ENCODE results near the gene ANKRD13B. TPM values are rescaled to one million over a fixed set of nuclear protein-coding genes. Genes with fewer than 3 reads are reported as not detected.

Gene ANKRD13B
- total RNA-seq, 1 donor from 2014 or later = 2.7 TPM

DNA sequence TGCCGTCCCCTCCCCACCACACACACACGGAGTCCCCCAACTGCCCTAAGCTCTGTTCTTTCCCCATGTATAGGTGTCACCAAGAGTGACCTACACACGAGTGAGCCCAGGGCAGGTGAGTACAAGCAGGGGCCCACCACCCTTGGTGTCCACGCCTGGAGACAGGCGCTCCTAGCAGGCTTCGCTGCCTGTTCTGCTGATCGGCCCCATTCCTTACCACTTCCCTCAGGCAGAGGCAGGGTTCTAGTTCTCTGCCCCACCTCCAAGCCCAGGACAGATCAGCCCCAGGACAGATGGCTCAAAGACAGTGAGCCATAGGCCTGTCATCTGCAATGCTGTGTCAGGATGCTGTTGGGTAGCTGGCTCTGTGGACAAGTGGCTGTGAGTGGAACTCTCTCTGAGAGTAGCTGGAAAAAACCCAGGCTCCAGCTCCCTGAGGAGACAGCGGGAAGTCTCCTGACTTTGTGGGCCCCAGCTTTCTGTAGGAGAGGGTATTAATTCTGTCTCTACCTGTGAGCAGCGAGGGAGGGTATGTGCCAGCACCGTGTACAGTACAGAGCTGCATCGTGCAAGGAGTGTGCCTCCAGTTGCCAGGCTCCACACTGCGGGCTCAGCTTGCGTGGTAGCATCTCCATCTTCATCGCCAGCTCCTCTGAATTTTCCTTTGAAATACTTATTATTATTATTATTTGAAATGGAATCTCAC is 23.5 kb upstream of the ANKRD13B start:
- ATAC-seq = peak; percentile 23

DNA sequence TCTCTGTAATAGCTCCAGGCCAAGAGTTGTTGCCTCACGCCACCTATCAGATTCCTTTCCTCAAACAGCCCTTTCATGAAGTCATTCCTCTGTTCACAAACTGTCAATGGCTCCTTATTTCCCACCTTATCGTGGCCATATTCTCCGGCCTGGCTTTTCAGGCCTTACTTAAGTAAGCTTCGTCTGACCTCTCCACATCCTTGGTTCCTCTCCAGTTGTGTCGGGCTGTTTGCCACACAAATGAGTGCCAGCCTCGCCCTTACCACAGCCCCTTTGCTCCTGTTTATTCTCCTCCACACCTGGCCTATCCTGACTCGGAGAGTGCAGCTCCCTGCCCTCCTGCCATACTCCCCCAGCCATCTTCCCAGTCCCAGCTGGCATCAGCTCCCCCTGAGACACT is 22.4 kb upstream of the ANKRD13B start:
- ATAC-seq = no peak

DNA sequence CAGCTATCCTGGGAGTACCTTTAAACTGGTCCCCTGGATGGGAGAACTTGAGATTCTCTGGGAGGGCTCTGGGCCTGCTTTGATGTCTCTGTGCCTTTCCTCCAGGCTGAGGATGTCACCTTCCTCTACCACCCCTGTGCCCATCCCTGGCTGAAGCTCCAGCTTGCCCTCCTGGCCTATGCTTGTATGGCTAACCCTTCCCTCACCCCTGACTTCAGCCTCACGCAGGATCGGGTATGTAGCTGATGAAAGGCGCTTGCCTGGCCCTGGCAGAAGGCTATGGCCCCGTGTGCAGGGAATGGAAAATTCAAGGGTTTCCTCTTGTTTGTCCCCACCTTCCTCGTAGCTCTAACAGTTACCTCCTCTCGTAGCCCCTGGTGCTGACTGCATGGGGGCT is 21.4 kb upstream of the ANKRD13B start:
- no peak for ATAC-seq

DNA sequence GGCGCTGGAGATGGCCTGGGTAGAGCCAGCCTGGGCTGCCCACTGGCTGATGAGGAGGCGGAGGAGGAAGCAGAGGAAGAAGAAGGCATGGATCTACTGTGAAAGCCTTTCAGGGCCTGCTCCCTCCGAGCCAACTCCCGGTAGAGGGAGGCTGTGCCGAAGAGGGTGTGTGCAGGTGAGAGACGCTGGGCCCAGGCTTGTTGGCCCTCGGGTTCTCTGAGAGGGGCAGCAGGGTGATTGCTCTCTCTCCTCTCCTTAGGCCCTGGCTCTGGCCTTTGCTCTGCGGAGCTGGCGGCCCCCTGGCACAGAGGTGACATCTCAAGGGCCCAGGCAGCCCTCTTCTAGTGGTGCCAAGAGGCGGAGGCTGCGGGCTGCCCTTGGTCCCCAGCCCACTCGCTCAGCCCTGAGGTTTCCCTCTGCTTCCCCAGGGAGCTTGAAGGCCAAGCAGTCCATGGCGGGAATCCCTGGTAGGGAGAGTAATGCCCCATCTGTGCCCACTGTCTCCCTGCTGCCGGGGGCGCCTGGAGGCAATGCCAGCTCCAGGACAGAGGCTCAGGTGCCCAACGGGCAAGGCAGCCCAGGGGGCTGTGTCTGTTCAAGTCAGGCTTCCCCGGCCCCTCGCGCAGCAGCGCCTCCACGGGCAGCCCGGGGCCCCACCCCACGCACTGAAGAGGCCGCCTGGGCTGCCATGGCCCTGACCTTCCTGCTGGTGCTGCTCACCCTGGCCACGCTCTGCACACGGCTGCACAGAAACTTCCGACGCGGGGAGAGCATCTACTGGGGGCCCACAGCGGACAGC is 20.9 kb upstream of the ANKRD13B start:
- no peak for ATAC-seq

DNA sequence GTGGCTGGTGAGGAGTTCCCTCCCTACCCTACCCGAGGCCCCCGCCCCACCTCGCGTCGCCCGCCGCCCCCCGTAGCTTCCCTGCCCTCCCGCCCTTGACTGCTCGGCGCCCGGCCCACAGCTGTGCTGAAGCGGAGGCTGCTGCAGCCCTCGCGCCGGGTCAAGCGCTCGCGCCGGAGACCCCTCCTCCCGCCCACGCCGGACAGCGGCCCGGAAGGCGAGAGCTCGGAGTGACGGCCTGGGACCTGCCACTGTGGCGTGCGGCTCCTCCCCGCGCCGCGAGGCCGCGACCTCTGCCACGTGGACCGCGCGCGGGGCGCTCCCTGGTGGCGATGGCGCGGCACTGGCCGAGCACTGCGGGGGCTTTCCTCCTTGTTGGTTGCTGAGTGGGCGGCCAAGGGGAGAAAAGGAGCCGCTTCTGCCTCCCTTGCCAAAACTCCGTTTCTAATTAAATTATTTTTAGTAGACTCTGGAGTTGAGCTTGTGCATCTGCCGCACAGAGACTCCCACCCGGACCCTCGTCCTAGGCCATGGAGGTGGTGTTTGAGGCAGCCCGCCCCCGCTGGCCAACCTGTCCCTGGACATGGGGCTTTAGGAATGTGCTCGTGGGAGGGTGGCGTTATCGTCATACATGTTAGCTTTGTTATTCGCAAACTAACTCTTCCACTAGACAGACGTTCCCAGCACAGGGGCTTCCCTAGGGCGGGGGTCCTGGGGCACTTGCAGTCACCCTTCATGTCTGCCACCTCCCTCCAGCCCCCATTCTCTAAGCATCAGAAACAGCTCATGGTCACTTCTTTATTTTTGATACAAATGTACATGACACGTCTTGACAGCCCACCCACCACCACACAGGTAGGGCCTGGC is 20.0 kb upstream of the ANKRD13B start:
- ATAC-seq = no peak

DNA sequence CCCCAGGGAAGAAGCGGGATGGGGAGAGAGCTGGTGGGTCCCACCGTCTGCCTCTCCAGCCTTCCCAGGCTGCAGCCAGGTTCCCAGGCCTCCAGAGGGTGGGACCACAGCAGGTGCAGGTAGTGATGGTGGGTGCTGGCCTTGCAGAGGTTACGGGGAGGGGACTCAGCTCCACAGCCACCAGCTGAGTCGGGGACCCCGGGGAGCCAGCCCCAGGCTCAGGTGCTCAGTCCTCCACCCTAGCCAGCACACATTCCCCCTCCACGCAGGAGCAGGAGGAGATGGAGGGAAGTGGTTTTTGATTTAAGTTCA is 19.4 kb upstream of the ANKRD13B start:
- ATAC-seq = no peak

DNA sequence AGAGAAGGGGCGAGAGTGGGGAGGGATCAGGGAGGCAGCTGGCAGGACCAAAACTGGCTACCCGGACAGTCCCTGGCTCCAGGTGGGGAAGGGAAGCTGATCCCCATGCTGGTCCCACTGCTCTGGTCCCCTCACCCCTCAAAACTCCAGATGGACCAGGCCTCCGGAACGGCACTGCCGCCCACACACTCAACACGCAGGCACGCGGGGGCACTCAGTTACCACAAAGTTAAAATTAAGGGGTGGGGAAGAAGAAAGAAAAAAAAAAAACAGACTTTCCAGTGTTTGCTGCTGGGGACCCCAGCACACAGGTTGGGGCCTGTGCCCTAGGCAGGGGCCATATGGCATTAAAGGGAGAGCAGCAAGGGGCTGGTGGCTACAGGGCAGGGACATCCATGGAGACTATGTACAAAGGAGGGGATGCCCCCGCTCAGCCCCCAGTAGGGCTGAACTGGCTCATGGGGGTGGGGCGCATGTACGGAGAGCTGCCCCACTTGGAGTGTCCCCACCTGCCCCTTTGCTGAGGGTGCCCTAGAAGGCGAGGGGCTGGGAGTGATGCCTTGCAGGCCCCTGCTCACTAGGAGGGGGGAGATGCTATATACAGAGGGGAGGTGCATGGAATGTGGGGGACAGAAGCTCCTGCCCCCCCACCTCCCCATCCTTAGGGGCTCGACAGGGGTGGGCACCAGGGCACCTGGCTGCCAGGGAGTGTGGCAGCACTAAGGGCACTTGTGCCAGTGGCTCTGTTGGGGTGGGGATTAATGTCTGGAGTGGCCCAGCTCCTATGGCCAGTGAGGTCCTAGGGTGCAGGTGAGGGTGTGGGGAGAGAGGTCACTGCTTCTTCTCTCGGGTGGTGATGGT is 18.8 kb upstream of the ANKRD13B start:
- ATAC-seq = no peak

DNA sequence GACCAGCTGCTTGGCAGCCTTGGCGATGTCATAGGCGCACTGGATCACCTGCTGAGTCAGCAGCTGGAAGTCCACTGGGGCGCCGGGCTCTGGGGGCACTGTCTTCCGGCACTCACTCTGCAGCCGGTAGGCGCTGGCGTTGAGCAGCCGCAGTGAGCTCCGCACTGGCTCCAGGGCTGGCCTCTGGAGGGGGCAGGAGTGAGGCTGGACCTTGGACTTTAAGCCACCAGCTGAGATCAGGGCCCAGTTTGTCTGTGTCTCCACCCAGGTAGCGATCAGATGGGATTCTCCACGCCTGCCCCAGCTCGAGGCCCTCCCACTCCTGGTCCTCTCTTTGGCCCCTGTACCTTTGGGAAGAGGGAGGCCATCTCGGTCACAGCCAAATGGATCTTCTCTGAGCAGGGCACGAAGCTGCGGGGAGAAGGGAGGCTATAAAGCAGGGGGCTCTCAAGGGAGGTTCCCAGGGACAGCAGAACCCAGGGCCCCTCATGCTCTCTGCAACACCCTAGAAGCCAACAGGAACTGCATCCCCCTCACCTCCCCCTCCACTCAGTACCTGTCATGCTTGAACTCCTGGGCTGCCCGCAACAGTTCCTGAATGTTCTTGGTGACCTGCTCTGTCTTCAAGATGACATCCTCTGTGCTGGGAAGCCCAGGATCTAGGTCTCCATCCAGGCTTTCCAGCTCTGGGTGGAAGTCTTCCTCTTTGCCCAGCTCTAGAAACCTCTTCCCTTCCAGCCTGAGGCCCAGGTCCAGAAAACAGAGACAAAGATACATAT is 18.0 kb upstream of the ANKRD13B start:
- ATAC-seq = no peak

DNA sequence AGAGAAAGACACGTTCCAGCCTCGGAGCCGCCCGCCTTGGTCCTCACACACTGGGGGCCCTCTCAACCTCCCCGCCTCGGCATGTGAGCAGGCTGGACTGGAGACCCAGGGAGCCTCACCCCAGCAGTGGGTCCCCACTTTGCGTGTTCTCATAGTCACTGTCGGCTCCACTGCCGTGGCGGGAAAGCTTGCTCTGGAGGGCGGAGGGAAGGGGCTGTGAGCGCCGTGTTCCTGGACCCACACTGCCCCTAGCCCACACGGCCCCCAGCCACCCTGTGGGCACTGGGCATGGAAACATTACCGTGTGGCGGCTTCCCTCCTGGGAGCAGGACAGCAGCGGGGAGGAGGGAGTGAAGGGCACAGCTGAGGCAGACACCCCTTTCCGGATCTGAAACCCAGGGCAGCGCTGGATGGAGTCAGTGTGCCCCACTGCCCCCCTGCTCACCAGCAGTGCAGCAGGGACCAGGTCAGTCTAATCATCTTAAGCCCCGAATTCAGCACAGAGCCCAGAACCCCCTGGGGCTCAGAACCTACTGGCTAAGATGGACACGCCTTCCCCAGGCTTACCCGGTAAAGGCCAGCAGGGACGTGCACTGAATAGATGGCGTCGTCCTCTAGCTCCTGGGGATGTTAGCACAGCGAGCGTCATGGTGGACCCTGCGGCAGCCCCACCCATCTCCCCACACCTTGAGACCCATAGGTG is 17.3 kb upstream of the ANKRD13B start:
- ATAC-seq = no peak

DNA sequence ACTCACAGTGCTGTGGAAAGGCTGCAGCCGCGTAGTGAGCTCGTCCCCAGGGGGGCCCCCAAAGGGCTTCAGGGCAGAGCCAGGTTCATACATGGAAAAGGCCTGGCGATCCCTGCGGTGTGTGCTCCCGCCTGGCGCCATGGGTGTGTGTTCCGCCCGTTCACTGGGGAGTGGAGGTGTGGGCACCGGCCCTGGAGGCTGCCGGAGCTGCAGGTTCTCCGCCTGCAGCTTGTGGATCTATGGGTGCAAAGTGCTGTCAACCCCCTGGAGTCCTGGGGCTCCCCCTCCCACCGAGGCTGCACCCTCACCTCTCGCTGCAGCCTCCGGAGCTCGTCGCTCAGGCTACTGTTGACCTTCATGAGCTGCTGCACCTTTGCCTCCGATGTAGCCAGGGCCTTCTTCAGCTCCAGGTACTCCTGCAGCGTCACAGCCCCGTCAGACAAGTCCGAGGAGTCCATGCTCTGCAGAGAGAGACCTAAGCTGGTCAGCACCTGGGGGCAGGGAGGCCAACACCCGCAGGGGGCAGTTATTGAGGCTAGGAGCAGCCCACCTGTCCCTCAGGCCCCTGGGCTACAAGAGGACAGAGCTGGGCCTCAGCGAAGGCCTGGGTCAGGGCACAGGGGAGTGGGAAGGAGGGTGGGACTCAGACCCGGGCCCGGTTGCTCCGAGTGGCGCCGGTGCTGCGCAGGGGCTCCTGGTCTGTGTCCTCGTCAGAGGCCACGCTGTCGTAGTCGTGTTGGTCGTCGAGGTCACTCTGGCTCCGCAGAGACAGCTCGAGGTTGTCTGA is 16.5 kb upstream of the ANKRD13B start:
- ATAC-seq = no peak

DNA sequence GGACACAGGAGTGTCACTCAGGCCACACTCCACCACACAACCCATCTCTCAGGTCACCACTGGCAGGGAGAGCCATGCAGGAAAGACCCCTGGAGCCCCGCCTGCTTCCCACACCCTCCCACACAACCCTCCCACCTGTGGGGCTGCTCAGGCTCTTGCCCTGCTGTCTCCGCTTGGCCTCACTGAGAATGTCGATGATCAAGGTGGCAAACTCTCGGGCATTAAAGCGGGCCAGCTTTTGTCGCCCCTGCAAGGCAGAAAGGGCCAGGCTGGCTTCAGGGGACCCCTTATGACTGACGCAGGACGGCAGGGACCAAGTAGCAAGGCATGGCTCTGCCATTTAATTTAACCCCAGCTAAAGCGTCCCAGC is 15.9 kb upstream of the ANKRD13B start:
- no peak for ATAC-seq

DNA sequence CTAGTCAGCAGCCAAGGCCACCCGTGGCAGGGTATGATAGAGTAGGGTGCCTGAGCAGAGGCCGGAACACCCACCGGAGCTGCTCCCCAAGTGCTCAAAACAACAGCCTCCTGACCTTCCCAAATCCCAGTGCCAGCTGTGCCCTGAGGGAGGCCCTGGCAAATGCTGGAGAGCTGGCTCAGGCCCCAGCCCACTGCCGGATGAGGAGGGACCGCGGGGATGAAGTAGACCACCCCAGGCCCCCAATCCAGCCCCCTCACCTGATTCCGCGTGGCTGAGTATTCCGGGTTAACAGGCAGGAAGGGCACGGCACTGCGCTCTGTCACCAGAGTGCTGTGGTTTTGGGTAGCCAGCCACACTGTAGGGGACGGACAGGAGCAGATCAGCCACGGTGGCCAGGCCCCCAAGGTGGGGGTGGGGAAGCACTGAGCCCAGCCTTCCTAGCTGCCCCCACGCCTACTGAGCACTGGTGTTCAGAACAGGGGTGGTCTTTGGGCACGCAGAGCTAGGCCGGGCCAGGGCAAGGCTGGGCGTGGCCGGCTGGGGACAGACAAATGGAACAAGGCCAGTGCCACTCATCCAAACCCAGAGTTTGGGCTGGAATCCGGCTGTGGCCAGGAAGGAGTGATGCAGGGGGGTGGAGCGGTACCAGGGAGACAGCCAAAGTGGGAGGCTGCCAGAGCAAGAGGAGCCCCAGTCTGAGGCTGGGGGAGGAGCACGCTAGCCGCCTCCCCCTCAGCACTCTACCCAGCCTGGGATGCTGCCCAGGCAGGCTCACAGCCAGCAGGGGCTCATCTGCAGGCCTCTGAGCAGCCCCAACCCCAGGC is 15.3 kb upstream of the ANKRD13B start:
- no peak for ATAC-seq

DNA sequence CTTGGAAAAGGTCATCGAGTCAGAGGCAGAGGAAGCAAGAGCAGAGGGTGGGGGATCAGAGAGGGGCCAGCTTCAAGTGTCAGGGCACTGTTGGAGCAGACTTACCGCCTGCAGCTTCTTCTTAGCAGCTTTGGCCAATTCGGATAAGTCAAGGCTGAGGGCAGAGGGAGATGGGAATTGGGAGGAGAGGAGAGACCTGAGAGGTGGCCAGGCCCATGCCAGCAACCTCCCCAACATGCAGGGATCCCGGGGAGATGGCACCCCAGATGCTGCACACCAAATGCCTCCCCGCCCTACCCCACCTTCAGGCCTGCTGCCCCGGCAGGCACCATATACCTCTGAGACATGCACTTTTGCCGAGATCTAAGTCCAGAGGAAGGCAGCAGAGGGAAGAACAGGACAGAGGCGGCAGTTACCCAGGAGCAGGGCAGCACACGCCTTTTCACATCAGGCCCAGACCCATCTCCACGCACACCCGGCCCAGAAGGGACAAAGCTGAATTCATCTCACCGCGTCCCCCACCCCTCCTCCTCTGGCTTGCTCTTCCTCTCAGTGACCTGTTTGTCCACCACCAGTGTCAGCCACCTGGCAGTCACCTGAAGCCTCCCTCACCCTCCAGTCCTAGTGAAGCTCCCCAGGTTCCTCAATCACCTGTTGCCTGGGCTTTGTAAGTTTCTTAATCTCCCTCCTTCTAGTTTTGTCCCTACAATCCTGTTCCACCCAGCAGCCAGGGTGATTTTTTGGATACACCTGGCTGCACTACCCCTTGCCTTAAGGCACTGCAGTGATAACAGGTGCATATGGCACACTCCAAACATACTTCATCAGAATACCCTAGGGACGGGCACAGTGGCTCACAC is 14.1 kb upstream of the ANKRD13B start:
- ATAC-seq = no peak

DNA sequence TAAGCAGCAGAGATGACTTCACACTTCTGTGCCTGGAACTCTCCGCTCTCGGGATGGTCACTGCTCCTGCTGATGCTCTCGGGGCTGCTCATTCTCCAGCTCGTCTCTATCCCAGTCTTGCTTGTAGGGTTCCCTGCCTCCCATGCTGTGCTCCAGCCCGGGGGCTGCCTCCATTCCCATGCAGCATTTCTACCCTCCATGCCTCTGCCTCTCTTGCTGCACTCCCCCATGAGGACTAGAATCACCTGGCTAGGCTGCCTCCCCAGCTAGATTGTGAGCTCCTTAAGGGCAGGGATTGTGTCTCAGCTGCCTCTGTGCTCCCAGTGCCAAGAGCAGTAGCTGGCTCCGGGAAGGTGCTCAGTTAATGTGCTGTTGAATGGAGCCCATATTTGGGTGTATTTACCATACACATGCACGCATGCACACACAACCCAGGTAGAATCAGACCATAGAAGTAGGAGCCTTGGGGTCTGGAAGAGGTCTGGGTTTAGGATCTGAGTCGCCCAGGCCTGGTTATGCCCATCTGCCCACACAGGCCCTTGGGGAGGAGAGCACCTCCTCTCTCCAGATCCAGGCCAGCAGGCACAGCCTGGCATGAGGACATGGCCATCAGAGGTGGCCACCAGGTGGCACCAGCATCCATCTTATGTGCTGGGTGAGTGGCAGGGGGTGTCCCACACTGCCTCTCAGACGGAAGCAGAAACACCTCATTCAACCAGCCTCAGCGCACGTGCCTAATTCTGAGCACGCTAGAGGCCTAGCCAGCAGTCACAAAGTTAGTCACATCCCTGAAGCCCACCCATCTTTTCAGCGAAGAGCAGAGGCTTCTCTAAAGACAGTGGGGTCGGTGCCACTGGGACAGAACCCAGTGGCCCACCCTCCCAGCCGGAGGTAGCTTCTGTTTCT is 12.8 kb upstream of the ANKRD13B start:
- peak; percentile 71 for ATAC-seq

DNA sequence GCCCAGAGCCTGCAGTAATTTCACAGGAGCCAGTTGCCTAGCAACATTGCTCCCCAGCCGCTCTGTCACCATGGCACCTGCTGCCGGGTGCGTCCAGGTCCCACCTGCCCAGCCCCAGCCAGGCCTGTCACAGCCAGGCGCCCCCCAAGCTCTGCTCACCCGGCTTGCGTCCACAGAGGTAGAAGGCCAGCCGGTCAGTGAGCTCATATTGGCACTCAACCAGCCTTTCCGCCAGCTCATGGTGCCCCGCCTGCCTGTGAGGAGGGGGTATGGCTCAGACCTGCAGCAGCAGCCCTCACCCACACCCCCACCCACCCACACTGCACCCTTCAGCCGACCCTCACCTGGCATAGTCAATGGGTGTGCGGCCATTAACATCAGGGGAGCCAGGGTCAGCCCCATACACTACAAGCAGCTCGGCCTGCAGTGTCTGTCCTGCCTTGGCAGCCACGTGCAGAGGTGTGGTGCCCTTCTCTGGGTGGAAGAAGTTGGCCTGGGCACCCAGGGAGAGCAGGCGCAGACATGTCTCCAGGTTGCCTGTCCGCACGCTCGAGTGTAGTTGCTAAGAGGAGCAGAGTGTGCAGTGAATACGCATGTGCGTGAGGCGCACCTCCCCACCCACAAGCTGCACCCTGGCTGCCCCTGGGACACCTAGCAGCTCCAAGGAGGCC is 11.2 kb upstream of the ANKRD13B start:
- peak; percentile 87 for ATAC-seq

DNA sequence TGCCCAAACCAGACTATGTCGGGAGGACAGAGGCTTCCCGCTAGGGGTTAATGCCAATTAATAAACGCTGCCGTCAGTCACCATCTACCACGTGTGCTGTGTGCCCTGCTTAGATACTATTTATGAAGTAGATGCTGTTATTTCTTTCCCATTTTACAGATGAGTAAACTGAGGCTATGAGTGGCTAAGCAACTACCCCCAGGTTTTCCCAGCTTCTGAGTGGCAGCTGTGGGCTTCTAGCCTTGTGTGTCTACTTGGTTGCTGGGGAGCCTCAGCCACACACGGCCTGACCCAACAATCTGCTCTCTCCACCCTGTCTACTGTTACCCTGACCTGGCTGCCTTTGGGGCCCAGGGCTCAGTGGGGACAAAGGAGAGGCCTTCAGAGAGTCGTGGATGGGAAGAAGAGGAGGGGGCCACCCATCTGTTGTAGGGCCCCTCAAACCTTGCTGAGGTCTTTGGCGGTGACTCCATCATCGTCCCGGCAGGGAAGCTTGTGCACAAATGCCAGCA is 10.6 kb upstream of the ANKRD13B start:
- ATAC-seq = no peak

All from esophagus mucosa (tissue), 1 donor.